Esophagus muscularis mucosa (tissue), 4 donors: Measurements from ENCODE around the gene MXRA7. TPM values are rescaled to one million over a fixed set of nuclear protein-coding genes. Genes with fewer than 3 reads are reported as not detected.

Experiments used
- DNase-seq: peaks from one replicate; pipeline ENCODE4 v3.0.0-alpha.2; 2017; ENCODE audit errors: extremely low spot score
- H3K27ac ChIP-seq, 4 donors: fragments of 200-600 bp; sonication (generic); replicated peaks in 1 of 4; 1 replicate in 3 of 4; 2 replicates in 1 of 4; pipeline ENCODE4 v1.5.1; 2016 to 2019; ENCODE audit warnings: mild to moderate bottlenecking in 1 of 4
- H3K27me3 ChIP-seq, 4 donors: fragments of 200-600 bp; sonication (generic); one replicate each; pipeline versions ENCODE4 v1.5.1 to v1.6.0; 2016 to 2019
- H3K36me3 ChIP-seq, 4 donors: fragments of 200-600 bp; sonication (generic); one replicate each; pipeline ENCODE4 v1.5.1; 2016 to 2019
- H3K4me1 ChIP-seq, 4 donors: fragments of 200-600 bp; sonication (generic); one replicate each; pipeline ENCODE4 v1.5.1; 2016 to 2019
- H3K4me3 ChIP-seq, 4 donors: fragments of 200-600 bp; sonication (generic); 1 replicate in 2 of 4; 2 replicates in 2 of 4; pipeline ENCODE4 v1.5.1; 2016 to 2019; ENCODE audit warnings: mild to moderate bottlenecking in 4 of 4, moderate library complexity in 1 of 4
- H3K9me3 ChIP-seq, 4 donors: fragments of 200-600 bp; sonication (generic); 1 replicate in 3 of 4; 2 replicates in 1 of 4; pipeline ENCODE4 v1.5.1; 2016 to 2019
- CTCF ChIP-seq, 3 experiments: fragments of 200-600 bp in 2 of 3; fragments of 450-650 bp in 1 of 3; sonication (generic) in 2 of 3; IDR thresholded peaks; one replicate each; pipeline ENCODE4 v1.5.1; 2017 to 2019; ENCODE audit warnings: antibody characterized with exemption in 3 of 3, mild to moderate bottlenecking in 2 of 3, moderate library complexity in 1 of 3
- EP300 ChIP-seq: sonication (generic); formaldehyde crosslinking; IDR thresholded peaks from one replicate; pipeline ENCODE4 v1.6.1; 2017; ENCODE audit warnings: antibody characterized with exemption
- POLR2A ChIP-seq: fragments of 450-650 bp; IDR thresholded peaks from one replicate; pipeline ENCODE4 v1.6.1; 2017; ENCODE audit warnings: antibody characterized with exemption, moderate library complexity, mild to moderate bottlenecking, low read depth
- POLR2AphosphoS5 ChIP-seq, 2 donors: sonication (generic); formaldehyde crosslinking; IDR thresholded peaks; one replicate each; pipeline ENCODE4 v1.6.1; 2017; ENCODE audit warnings: antibody characterized with exemption in 2 of 2
- WGBS: methylation state at CpG from one replicate; pipeline ENCODE4 v1.1.5; 2018; 5-methylcytosine and 5-hydroxymethylcytosine counted together
- intact Hi-C: fragments of 100-400 bp; cut with DNase I; formaldehyde crosslinking; loops from one replicate; pipeline ENCODE4 v1.15.1; 2023
- total RNA-seq, 4 donors: library from RNA; depleted of rRNA; stranded (reverse); fragments of >200 nt; gene quantifications; one replicate each; pipeline versions ENCODE4 v1.1.0 to v1.2.1, GENCODE V29; 2016

Gene MXRA7
- total RNA-seq, 4 donors from 2014 or later: 405 to 422 (median 411) TPM

GRCh38 chr17:76683921-76684745 lies 26.6 kb downstream of the MXRA7 start:
- TF ChIP-seq CTCF (IDR thresholded peaks at IDR 0.05): no peak
- TF ChIP-seq EP300: no peak
- no peak for TF ChIP-seq POLR2AphosphoS5 (IDR thresholded peaks at IDR 0.05)
- TF ChIP-seq POLR2A: no peak
- H3K4me3 ChIP-seq: no peak overlapping the region
- no peaks in the 10 kb centered on the region for H3K9me3 ChIP-seq
- H3K27ac ChIP-seq: peak overlapping the region; percentile 89 to 96 (median 92)
- WGBS: 64% methylated on average over 15 of the region's 25 CpGs
- no peaks in the 10 kb centered on the region for H3K27me3 ChIP-seq
- DNase-seq: no peak
- intact Hi-C loops: loop anchor here (5.0 kb wide), 1 partner anchor 33 kb away; no protein-coding TSS in a partner anchor
- H3K36me3 ChIP-seq: peaks cover 8 to 68% (median 37%) of the 10 kb centered on the region in 4 donors
- H3K4me1 ChIP-seq: peaks cover 82 to 86% (median 84%) of the 10 kb centered on the region in 4 donors

GRCh38 chr17:76683011-76683755 lies 27.6 kb downstream of the MXRA7 start:
- 75% methylated on average over 18 of the region's 18 CpGs for WGBS
- H3K9me3 ChIP-seq: no peaks in the 10 kb centered on the region
- H3K27ac ChIP-seq: peak overlapping the region; percentile 89 to 96 (median 92)
- H3K4me3 ChIP-seq: no peak overlapping the region
- peaks cover 8 to 77% (median 45%) of the 10 kb centered on the region in 4 donors for H3K36me3 ChIP-seq
- H3K4me1 ChIP-seq: peaks cover 73 to 76% (median 75%) of the 10 kb centered on the region in 4 donors
- TF ChIP-seq EP300: no peak
- TF ChIP-seq CTCF (IDR thresholded peaks at IDR 0.05): no peak
- no peak for TF ChIP-seq POLR2AphosphoS5 (IDR thresholded peaks at IDR 0.05)
- no peak for TF ChIP-seq POLR2A
- no peak for DNase-seq
- intact Hi-C loops: loop anchor here (5.0 kb wide), 1 partner anchor 34 kb away; no protein-coding TSS in a partner anchor
- no peaks in the 10 kb centered on the region for H3K27me3 ChIP-seq

GRCh38 chr17:76682296-76682695 lies 28.5 kb downstream of the MXRA7 start:
- TF ChIP-seq POLR2A: no peak
- TF ChIP-seq POLR2AphosphoS5 (IDR thresholded peaks at IDR 0.05): no peak
- no peak for TF ChIP-seq EP300
- TF ChIP-seq CTCF (IDR thresholded peaks at IDR 0.05): no peak
- WGBS: 58% methylated on average over 11 of the region's 12 CpGs
- Histone ChIP-seq H3K27ac (peak overlapping the region; percentile 89 to 96 (median 92)), H3K36me3 (peaks cover 8 to 82% (median 54%) of the 10 kb centered on the region in 4 donors), H3K4me1 (peaks cover 64 to 67% (median 66%) of the 10 kb centered on the region in 4 donors), H3K27me3 (no peaks in the 10 kb centered on the region), H3K4me3 (no peak overlapping the region), H3K9me3 (no peaks in the 10 kb centered on the region)
- intact Hi-C loops: loop anchor here (5.0 kb wide), 1 partner anchor 35 kb away; no protein-coding TSS in a partner anchor
- no peak for DNase-seq

GRCh38 chr17:76681222-76682137 lies 29.3 kb downstream of the MXRA7 start:
- intact Hi-C loops: loop anchor here (5.0 kb wide), 1 partner anchor 36 kb away; no protein-coding TSS in a partner anchor
- no peak for TF ChIP-seq POLR2A
- TF ChIP-seq EP300: no peak
- TF ChIP-seq POLR2AphosphoS5 (IDR thresholded peaks at IDR 0.05): peak in 1 of 2 donors; percentile 47
- TF ChIP-seq CTCF (IDR thresholded peaks at IDR 0.05): peak; percentile 64 to 78 (median 74)
- Histone ChIP-seq H3K27me3 (no peaks in the 10 kb centered on the region), H3K36me3 (peaks cover 8 to 82% (median 61%) of the 10 kb centered on the region in 4 donors), H3K4me1 (peaks cover 56 to 59% (median 58%) of the 10 kb centered on the region in 4 donors), H3K27ac (peak overlapping the region; percentile 89 to 96 (median 92)), H3K9me3 (no peaks in the 10 kb centered on the region), H3K4me3 (no peak overlapping the region)
- DNase-seq: no peak
- WGBS: 37% methylated on average over 13 of the region's 16 CpGs
